IMR-90 (cell line): ENCODE results near the gene TMBIM6.

Source experiments
- MAFK ChIP-seq: IDR thresholded peaks from 2 replicates; pipeline ENCODE4 v1.6.1; 2012; ENCODE audit warnings: low read depth, low read length, improper control_type of control experiment
- MXI1 ChIP-seq: IDR thresholded peaks from 2 replicates; pipeline ENCODE4 v1.6.1; 2012; ENCODE audit warnings: low read depth, mild to moderate bottlenecking, low read length, moderate library complexity, borderline replicate concordance
- POLR2A ChIP-seq: IDR thresholded peaks from 2 replicates; pipeline ENCODE4 v1.6.1; 2012; ENCODE audit warnings: mild to moderate bottlenecking, low read depth, low read length
- TF ChIP-seq, protein P1 (sequence below): conservative IDR thresholded peaks from 2 replicates; pipeline ENCODE4 v1.5.1; 2012; ENCODE audit warnings: mild to moderate bottlenecking, low read depth, low read length, improper control_type of control experiment

DNA sequence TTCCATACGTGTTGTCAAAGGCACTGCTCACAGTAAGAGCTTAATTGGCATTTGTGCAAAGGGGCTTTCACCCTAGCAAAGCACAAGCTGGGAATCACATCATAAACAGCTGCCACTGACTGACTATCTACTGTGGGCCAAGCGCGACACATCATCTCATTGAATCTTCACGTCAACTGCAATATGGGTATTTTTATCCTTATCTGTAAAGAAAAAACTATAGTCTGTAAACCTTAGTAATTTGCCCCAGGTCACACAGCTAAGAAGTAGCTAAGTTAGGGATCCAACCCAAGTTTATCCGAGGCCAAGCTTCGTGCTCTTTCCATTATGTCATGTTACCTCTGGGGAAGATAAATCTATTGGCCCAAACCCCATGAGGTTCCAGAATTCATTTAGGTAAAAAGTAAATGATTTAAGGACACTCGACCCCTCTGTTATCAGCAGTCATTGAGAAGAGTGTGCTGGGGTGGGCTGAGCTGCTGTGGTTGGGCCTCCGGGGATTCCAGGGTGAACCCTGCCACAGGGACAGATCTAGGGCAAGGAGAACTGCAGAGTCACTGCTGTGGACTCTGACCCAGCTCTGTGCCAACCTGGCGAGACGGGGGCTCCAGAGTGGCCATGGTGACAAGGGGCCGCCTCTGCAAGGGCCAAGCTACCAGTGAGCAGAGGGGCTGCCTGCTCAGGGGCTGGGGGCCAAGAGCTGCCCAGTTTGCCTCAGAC lies 59.2 kb downstream of the TMBIM6 start:
- TF ChIP-seq, protein P1, sequence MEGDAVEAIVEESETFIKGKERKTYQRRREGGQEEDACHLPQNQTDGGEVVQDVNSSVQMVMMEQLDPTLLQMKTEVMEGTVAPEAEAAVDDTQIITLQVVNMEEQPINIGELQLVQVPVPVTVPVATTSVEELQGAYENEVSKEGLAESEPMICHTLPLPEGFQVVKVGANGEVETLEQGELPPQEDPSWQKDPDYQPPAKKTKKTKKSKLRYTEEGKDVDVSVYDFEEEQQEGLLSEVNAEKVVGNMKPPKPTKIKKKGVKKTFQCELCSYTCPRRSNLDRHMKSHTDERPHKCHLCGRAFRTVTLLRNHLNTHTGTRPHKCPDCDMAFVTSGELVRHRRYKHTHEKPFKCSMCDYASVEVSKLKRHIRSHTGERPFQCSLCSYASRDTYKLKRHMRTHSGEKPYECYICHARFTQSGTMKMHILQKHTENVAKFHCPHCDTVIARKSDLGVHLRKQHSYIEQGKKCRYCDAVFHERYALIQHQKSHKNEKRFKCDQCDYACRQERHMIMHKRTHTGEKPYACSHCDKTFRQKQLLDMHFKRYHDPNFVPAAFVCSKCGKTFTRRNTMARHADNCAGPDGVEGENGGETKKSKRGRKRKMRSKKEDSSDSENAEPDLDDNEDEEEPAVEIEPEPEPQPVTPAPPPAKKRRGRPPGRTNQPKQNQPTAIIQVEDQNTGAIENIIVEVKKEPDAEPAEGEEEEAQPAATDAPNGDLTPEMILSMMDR: no peak
- no peak for TF ChIP-seq MXI1
- no peak for TF ChIP-seq POLR2A
- no peak for TF ChIP-seq MAFK
